Skeletal muscle cell (primary cell): Measurements from ENCODE around the gene PLSCR3.
A peak's percentile ranks its signal among the peaks of the same experiment; 100 is the strongest.

Experiments
- DNase-seq: peaks from one replicate; pipeline ENCODE4 v3.0.0-alpha.2; 2010; ENCODE audit warnings: low read depth
- H3K4me3 ChIP-seq: 2 replicates; pipeline ENCODE4 v1.5.1; 2011; ENCODE audit warnings: low read depth, mild to moderate bottlenecking, control low read depth, low read length, moderate library complexity

The PLSCR3 gene

GRCh38 chr17:7394452-7395191, at the start of gene PLSCR3:
PLSCR3 (minus strand) TSS chr17:7394525; CDS start chr17:7394110, 415 bp downstream.
- DNase-seq: peak; percentile 60

DNA sequence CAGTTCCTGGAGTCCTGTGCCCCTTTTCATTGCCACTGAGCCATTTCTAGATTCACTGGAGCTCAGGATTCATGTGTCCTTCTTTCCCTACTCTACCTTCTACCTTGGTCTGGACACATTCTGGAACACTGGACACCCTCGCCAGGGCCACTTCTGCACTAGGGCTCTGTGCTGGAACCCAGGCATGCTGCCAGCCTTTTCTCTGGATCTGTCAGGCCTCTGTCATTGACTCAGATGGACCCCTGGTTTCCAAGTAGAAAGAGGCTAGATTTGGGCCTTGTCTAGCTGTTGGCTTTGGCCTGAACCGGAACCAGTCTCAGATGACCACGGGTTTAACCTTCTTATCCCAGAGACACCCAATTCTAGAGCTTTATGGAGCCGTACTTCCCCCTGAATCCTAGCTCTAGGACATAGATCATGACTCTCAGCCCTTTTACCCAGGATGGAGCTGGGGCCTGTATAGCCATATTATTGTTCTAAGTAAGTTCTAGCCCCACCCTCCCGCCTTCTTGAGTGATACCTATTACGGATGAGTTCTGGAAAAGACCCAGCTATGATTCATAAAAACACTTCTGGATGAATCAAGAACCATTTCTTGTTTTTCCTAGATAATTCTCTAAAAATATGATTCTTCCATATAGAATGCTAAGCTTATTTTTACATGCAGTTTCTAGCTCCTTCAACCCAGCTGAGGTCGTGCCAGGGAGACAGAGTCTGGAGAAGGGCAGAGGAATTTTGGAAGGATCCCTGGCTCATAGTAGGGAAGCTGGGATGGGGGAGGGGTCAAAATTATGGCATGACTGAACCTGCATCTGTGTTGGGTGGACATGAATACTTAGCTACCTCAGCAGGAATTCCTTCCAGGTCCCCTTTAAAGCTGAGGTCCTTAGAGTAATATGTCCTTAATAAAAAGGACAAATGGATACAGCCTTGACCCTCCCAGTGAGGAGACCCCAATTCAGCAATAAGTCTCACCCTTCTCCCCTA, 49.5 kb upstream of the PLSCR3 start:
- H3K4me3 ChIP-seq: no peak overlapping the region
- DNase-seq: no peak

More at GRCh38 chr17:7394452-7395191, at the start of gene PLSCR3:
- H3K4me3 ChIP-seq: peak within 1 kb of the TSS; percentile 74

GRCh38 chr17:7442142-7442541, 47.8 kb upstream of the PLSCR3 start:
- H3K4me3 ChIP-seq: no peak overlapping the region
- DNase-seq: no peak

DNA sequence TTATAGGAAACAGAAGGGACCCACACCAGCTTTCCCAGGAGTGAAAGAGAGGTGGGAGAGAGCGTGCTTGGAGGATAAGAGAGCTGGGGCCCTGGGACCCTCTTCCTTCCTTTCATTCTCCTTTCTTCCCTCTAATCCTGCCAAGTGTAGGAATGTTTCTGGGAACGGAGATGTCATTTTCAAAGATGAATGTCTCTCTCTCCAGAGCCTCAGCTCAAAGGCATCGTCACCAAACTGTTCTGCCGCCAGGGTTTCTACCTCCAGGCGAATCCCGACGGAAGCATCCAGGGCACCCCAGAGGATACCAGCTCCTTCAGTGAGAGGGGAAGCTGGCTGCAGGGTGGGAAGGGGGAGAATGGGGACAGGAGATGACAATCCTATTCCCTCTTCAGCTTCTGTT, 46.9 kb upstream of the PLSCR3 start:
- no peak for DNase-seq
- no peak overlapping the region for H3K4me3 ChIP-seq

- peak overlapping the region; percentile 61 for H3K4me3 ChIP-seq
- no peak for DNase-seq
These were observed 46.5 kb upstream of the PLSCR3 start for GRCh38 chr17:7440834-7441195.

- DNase-seq: no peak
- peak overlapping the region; percentile 61 for H3K4me3 ChIP-seq
These were observed 45.9 kb upstream of the PLSCR3 start for GRCh38 chr17:7440113-7440833.

- no peak for DNase-seq
- H3K4me3 ChIP-seq: peak within 1 kb of the TSS; percentile 61
These were observed 45.3 kb upstream of the PLSCR3 start, which contains the start of gene FGF11 for GRCh38 chr17:7439462-7440112. FGF11 (plus strand) TSS chr17:7439512; CDS start chr17:7439621, 109 bp downstream.

DNA sequence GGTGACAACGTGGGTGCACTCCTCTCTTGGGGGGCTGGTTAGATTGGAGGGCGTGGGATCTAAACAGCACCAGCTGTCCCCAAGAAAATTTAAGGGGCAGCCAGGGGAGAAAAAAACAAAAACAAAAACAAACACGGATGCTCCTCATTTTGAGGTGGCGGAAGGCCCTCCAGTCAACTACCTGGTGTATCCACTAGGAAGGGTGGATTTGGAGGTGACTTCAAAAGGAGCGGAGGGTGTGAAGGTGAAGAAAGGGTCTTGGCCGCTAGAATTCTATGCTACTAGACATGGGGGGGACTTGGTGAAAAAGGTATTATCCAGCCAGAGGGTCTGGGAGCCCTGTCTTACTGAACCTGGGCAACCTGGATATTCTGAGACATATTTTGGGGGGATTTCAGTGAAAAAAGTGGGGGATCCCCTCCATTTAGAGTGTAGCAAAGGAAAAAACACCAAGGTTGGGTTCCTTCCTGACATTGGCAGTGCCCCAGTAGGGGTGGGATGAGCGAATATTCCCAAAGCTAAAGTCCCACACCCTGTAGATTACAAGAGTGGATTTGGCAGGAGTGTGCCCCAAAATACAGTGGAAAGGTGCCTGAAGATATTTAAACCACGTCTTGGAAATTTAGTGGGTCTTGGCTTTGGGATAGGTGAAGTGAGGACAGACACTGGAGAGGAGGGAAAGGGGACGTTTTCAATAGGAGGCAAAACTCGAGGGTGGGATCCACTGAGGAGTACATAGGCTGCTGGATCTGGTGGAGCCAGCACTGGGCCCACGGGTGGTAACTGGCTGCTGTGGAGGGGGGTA, 44.5 kb upstream of the PLSCR3 start:
- DNase-seq: no peak
- H3K4me3 ChIP-seq: peak overlapping the region; percentile 61

GRCh38 chr17:7437950-7438614, 43.8 kb upstream of the PLSCR3 start:
- peak overlapping the region; percentile 61 for H3K4me3 ChIP-seq
- DNase-seq: no peak

GRCh38 chr17:7437369-7437863, 43.1 kb upstream of the PLSCR3 start:
- H3K4me3 ChIP-seq: peak overlapping the region; percentile 61
- DNase-seq: no peak

GRCh38 chr17:7436556-7437368, 42.4 kb upstream of the PLSCR3 start:
- H3K4me3 ChIP-seq: peak overlapping the region; percentile 61
- DNase-seq: no peak

GRCh38 chr17:7435676-7436555, 41.6 kb upstream of the PLSCR3 start:
- no peak for DNase-seq

DNA sequence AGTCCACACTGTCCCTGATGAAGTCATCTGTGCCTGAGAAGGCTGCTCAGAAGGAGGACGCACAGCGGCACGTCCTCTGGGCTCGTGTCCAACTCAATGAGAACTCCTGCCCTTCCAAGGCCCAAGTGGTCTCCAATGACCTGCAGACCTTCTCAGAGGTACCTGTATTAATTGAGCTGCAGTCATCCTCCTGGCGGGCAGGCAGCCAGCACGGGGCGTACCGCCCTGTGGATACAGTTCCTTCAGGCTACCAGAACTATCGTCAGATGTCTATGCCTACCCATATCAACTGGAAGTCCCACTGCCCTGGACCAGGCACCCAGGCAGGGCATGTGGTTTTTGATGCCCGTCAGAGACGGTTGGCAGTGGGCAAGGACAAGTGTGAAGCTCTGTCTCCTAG, 38.0 kb upstream of the PLSCR3 start:
- no peak overlapping the region for H3K4me3 ChIP-seq

More at GRCh38 chr17:7435676-7436555, 41.6 kb upstream of the PLSCR3 start:
- H3K4me3 ChIP-seq: peak overlapping the region; percentile 61

GRCh38 chr17:7431231-7431630, 36.9 kb upstream of the PLSCR3 start:
- H3K4me3 ChIP-seq: no peak overlapping the region
- no peak for DNase-seq

More for the DNA sequence above, 38.0 kb upstream of the PLSCR3 start:
- no peak for DNase-seq

GRCh38 chr17:7429722-7430121, 35.4 kb upstream of the PLSCR3 start:
- DNase-seq: no peak
- H3K4me3 ChIP-seq: no peak overlapping the region

GRCh38 chr17:7428557-7428956, 34.2 kb upstream of the PLSCR3 start, which contains the start of gene SPEM3:
SPEM3 (plus strand) TSS chr17:7428857; CDS start chr17:7428903, 46 bp downstream.
- no peak for DNase-seq
- no peak within 1 kb of the TSS for H3K4me3 ChIP-seq
